Measurements from ENCODE around the gene CHRNB1. TPM values are rescaled to one million over a fixed set of nuclear protein-coding genes. Genes with fewer than 3 reads are reported as not detected.

CHRNB1 gene
- total and polyA plus RNA-seq, 2 of the 8 experiments (the other 6 are each of a cell fraction or from before 2014, with no cell fraction given), result 14.1 to 28.2 TPM

DNA sequence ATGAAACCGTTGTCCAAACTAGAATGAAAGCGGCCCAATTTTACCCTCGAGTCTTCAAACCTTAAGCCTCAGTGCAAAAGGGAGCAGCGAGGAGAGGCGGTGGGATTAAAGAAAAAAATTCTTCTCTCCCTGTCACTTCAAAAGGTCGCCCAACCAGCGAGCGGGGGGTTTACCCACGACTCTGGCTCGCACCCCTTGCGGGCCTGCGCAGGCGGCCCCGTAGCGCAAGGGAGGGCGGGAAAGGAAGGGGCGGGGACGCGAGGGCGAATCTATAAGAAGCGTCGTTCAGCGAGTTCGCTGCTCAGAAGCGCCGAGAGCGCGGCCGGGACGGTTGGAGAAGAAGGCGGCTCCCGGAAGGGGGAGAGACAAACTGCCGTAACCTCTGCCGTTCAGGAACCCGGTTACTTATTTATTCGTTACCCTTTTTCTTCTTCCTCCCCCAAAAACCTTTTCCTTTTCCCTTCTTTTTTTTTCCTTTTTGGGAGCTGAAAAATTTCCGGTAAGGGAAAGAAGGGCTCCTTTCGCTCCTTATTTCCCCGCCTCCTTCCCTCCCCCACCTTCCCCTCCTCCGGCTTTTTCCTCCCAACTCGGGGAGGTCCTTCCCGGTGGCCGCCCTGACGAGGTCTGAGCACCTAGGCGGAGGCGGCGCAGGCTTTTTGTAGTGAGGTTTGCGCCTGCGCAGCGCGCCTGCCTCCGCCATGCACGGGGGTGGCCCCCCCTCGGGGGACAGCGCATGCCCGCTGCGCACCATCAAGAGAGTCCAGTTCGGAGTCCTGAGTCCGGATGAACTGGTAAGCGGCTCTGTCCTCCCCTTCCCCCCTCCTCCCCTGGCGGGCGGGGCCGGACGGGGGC, 39.4 kb downstream of the CHRNB1 start, which contains the start of gene POLR2A (continued):
- TF ChIP-seq SIN3A (conservative IDR thresholded peaks at IDR 0.05 in 1 of 2, IDR thresholded peaks at IDR 0.05 in 1 of 2; ENCODE audit: low read depth in 1 of 2, low read length in 2 of 2), result peak; percentile 78 to 92; a peak in 2 of 4 replicates
- peak; percentile 100 for TF ChIP-seq TAF1 (IDR thresholded peaks at IDR 0.05; ENCODE audit: low read depth, low read length)
- TF ChIP-seq KDM1A (IDR thresholded peaks at IDR 0.05; ENCODE audit: borderline replicate concordance, low read length), result no peak
- TF ChIP-seq RXRA (IDR thresholded peaks at IDR 0.05; ENCODE audit: insufficient read depth, low read depth, low read length), result no peak
- TF ChIP-seq SAP30 (IDR thresholded peaks at IDR 0.05; ENCODE audit: insufficient read depth, insufficient replicate concordance, low read length), result peak; percentile 31
- TF ChIP-seq BACH1 (IDR thresholded peaks at IDR 0.05; ENCODE audit: low read length), result no peak
- TF ChIP-seq HDAC2 (IDR thresholded peaks at IDR 0.05; ENCODE audit: borderline replicate concordance in 1 of 2, low read depth in 2 of 2, low read length in 2 of 2), result no peak
- peak; percentile 47 for TF ChIP-seq KDM4A (IDR thresholded peaks at IDR 0.05; ENCODE audit: low read depth, low read length, severe bottlenecking)
- no peak for TF ChIP-seq FOSL1 (IDR thresholded peaks at IDR 0.05; ENCODE audit: insufficient read depth, low read depth, low read length)
- peak; percentile 39; the same call in 1 of the 2 replicates for TF ChIP-seq RFX5 (IDR thresholded peaks at IDR 0.05; ENCODE audit: borderline replicate concordance, low read depth, low read length)
- TF ChIP-seq HDAC6 (IDR thresholded peaks at IDR 0.05; ENCODE audit: low read depth, low read length), result peak; percentile 78
- TF ChIP-seq EGR1 (IDR thresholded peaks at IDR 0.05; ENCODE audit: borderline replicate concordance, low read depth, low read length), result 0 out of 2 replicates have a peak, but pooled peaks have one; percentile 53
- TF ChIP-seq BCL11A (IDR thresholded peaks at IDR 0.05; ENCODE audit: low read depth in 2 of 2, low read length in 2 of 2), result peak in 1 of 2 experiments; percentile 27
- TF ChIP-seq, protein P1, sequence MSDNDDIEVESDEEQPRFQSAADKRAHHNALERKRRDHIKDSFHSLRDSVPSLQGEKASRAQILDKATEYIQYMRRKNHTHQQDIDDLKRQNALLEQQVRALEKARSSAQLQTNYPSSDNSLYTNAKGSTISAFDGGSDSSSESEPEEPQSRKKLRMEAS (IDR thresholded peaks at IDR 0.05), result peak; percentile 77
- TF ChIP-seq JUN (IDR thresholded peaks at IDR 0.05; ENCODE audit: low read depth, low read length), result peak; percentile 34; the same call in 1 of the 2 replicates
- no peak; the same call in 1 of the 2 replicates for TF ChIP-seq MAFK (IDR thresholded peaks at IDR 0.05; ENCODE audit: low read depth, low read length)
- no peak for TF ChIP-seq CHD2 (IDR thresholded peaks at IDR 0.05; ENCODE audit: low read length)
- TF ChIP-seq, protein P2, sequence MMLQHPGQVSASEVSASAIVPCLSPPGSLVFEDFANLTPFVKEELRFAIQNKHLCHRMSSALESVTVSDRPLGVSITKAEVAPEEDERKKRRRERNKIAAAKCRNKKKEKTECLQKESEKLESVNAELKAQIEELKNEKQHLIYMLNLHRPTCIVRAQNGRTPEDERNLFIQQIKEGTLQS (IDR thresholded peaks at IDR 0.05; ENCODE audit: insufficient read depth, low read depth, low read length), result no peak
- peak; percentile 90 for TF ChIP-seq PHF8 (conservative IDR thresholded peaks at IDR 0.05; ENCODE audit: low read depth, low read length)
- TF ChIP-seq CHD1 (IDR thresholded peaks at IDR 0.05; ENCODE audit: low read depth, low read length), result peak; percentile 87; the same call in 1 of the 2 replicates
- no peak for TF ChIP-seq SP2 (IDR thresholded peaks at IDR 0.05; ENCODE audit: low read length)
- TF ChIP-seq SP4 (IDR thresholded peaks at IDR 0.05; ENCODE audit: low read length), result peak; percentile 57; the same call in 1 of the 2 replicates
- TF ChIP-seq NRF1 (IDR thresholded peaks at IDR 0.05; ENCODE audit: low read depth, low read length), result peak; percentile 88
